LNCaP clone FGC (cell line): ENCODE data around the gene CALCOCO2.
"Not testable (repeated sequence)": the region's sequence is repeated elsewhere in the genome, so short reads cannot be mapped to it uniquely, and the experiment has no call there.

Experiments used
- DNase-seq: peaks from one replicate; pipeline ENCODE4 v3.0.0-alpha.2; 2011; ENCODE audit warnings: low read depth
- H3K4me3 ChIP-seq: 2 replicates; pipeline ENCODE4 v1.5.1; 2011; ENCODE audit warnings: mild to moderate bottlenecking, low read depth, low read length, control low read depth
- CTCF ChIP-seq: IDR thresholded peaks from 2 replicates; pipeline ENCODE4 v1.5.1; 2012; ENCODE audit warnings: mild to moderate bottlenecking; ENCODE audit not compliant: control insufficient read depth, insufficient read depth; ENCODE audit errors: extremely low read depth

Gene CALCOCO2

GRCh38 chr17:48869821-48870318 is 39.0 kb downstream of the CALCOCO2 start:
- TF ChIP-seq CTCF: no peak

GRCh38 chr17:48871035-48871550 is 40.3 kb downstream of the CALCOCO2 start:
- TF ChIP-seq CTCF: no peak
- no peak overlapping the region for H3K4me3 ChIP-seq
- no peak for DNase-seq

More at GRCh38 chr17:48869821-48870318, 39.0 kb downstream of the CALCOCO2 start:
- H3K4me3 ChIP-seq: no peak overlapping the region
- DNase-seq: no peak

GRCh38 chr17:48871551-48872351 is 40.9 kb downstream of the CALCOCO2 start:
- no peak overlapping the region for H3K4me3 ChIP-seq
- TF ChIP-seq CTCF: no peak
- no peak for DNase-seq

- not testable (repeated sequence) for H3K4me3 ChIP-seq, DNase-seq
These were observed 41.6 kb downstream of the CALCOCO2 start for GRCh38 chr17:48872409-48872808.

GRCh38 chr17:48873209-48873608 is 42.4 kb downstream of the CALCOCO2 start:
- no peak for DNase-seq

GRCh38 chr17:48873696-48874443 is 43.0 kb downstream of the CALCOCO2 start:
- no peak for TF ChIP-seq CTCF
- DNase-seq: no peak

More at GRCh38 chr17:48873209-48873608, 42.4 kb downstream of the CALCOCO2 start:
- H3K4me3 ChIP-seq: no peak overlapping the region
- TF ChIP-seq CTCF: no peak

More at GRCh38 chr17:48873696-48874443, 43.0 kb downstream of the CALCOCO2 start:
- H3K4me3 ChIP-seq: no peak overlapping the region
